ENCODE data around the gene SLC25A24. TPM values are rescaled to one million over a fixed set of nuclear protein-coding genes. Genes with fewer than 3 reads are reported as not detected.

Gene SLC25A24
- total and polyA plus RNA-seq, 10 of the 15 experiments (the other 5 are each of a cell fraction or from before 2014, with no cell fraction given), result 4.0 to 20.6 (median 14.2) TPM

- no peak for TF ChIP-seq SKIL (IDR thresholded peaks at IDR 0.05; ENCODE audit: low read depth, poor library complexity, severe bottlenecking)
These were observed 114.5 kb downstream of the SLC25A24 start (continued) for GRCh38 chr1:108085628-108086027.

DNA sequence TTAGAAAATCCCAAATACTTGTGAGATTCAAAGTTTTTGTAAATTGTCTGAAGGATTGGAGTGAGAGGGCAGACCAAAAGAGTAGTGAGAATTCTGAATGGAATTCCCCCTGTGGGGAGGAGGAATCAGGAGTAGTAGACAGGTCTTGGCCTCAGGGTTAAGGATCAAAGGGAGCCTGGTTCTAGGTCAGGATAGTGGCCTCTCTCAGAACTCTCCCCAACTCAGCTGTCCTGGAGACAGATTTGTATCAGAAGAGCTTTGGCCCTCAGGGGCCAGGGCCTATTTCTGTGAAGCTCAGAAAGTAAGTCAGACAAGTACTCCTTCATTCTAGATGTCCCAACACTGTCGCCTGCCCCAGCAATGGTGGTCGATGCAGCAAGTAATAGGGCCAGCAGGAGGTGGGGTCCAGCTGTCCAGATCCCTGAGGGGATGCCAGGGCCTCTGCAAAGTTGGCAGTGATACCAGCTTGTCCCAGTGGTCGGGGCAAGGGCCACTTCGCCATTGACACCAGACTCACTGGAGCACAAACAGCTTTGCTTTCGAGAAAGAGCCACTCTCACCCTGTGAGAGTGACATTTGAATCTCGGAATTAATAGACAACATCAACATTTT is 115.2 kb downstream of the SLC25A24 start:
- no peak overlapping the region for H3K27ac ChIP-seq (ENCODE audit: control insufficient read depth, insufficient read depth)
- no peaks in the 10 kb centered on the region for H4K20me1 ChIP-seq (ENCODE audit: control insufficient read depth, insufficient read depth)
- no peaks in the 10 kb centered on the region for H3K79me2 ChIP-seq (ENCODE audit: control insufficient read depth, insufficient read depth, low read length)
- ChIA-PET CTCF (interaction anchor here (1.1 to 1.5 kb wide), 3 partner anchors 14 to 40 kb away, joined by 3 to 5 read pairs (median 3); no protein-coding TSS in a partner anchor), RAD21 (ENCODE audit: unreplicated experiment) (no interaction called here), POLR2A (no interaction called here), SMC1A (ENCODE audit: uncharacterized antibody, unreplicated experiment) (no interaction called here)
- H2AFZ ChIP-seq (ENCODE audit: control insufficient read depth, low read depth, low read length), result no peak overlapping the region
- H3K36me3 ChIP-seq (ENCODE audit: control insufficient read depth in 2 of 2, insufficient read depth in 2 of 2, low read length in 1 of 2), result no peaks in the 10 kb centered on the region
- peaks cover 0 to 3% of the 10 kb centered on the region in 2 experiments; a peak in 1 of 4 replicates for H3K27me3 ChIP-seq (replicated peaks in 1 of 2; ENCODE audit: control insufficient read depth in 2 of 2, insufficient read depth in 2 of 2, low read length in 1 of 2)
- H3K9ac ChIP-seq (ENCODE audit: control insufficient read depth, insufficient read depth, low read length), result no peak overlapping the region
- TF ChIP-seq NR2F1 (conservative IDR thresholded peaks at IDR 0.05) (0 out of 2 replicates have a peak, but pooled peaks have one; percentile 13), SPI1 (IDR thresholded peaks at IDR 0.05; ENCODE audit: borderline replicate concordance, insufficient read depth, low read depth, low read length) (no peak)
- 15% methylated on average over 6 of the region's 6 CpGs for WGBS (ENCODE audit: insufficient coverage, insufficient replicate concordance, low lambda C conversion rate, missing lambda C conversion rate)
- FAIRE-seq (no peak), DNase-seq (ENCODE audit: low read depth, low spot score) (no peak), ATAC-seq (no peak; the same call in 2 of the 3 replicates)
- no peak overlapping the region for H3K4me2 ChIP-seq (ENCODE audit: control insufficient read depth, insufficient read depth)
- H3K9me3 ChIP-seq (replicated peaks; ENCODE audit: control insufficient read depth, insufficient read depth, low read length), result no peaks in the 10 kb centered on the region
- no peaks in the 10 kb centered on the region; the same call in 1 of the 2 replicates for H3K4me1 ChIP-seq (ENCODE audit: control insufficient read depth, insufficient read depth, low read length)
- H3K4me3 ChIP-seq, result no peak overlapping the region
- no TSS peak for BruUV-seq (replicated peaks)
- in situ Hi-C loops (cut with MboI), result no loop called here
- intact Hi-C loops (cut with micrococcal nuclease; ENCODE audit: unreplicated experiment), result no loop called here

Other genes starting within 250 kb of the SLC25A24 start
- 3.2 and 4.3 TPM in 2 replicates for gene VAV3, start 235.2 kb downstream of the SLC25A24 start, total RNA-seq (2014; rRNA removed)
- gene VAV3, start 235.2 kb downstream of the SLC25A24 start, total RNA-seq (2014; rRNA removed; fragmentation: Illumina TruSeq; extraction: Trizol), result 5.5 and 6.4 TPM in 2 replicates
- gene VAV3, start 235.2 kb downstream of the SLC25A24 start, total RNA-seq (2021), result 4.7 and 5.3 TPM in 2 replicates
- 3.5 and 4.8 TPM in 2 replicates for gene VAV3, start 235.2 kb downstream of the SLC25A24 start, polyA plus RNA-seq (2011; rRNA removed)
- gene VAV3, start 235.2 kb downstream of the SLC25A24 start, polyA plus RNA-seq (2014; fragmentation: Illumina TruSeq; extraction: Trizol), result 4.1 and 5.6 TPM in 2 replicates
- gene VAV3, start 235.2 kb downstream of the SLC25A24 start, polyA plus RNA-seq (2014; fragmentation: Nextera tagmentation; extraction: Ambion mirVana), result 1 to 10 TPM; 1.3 TPM
- 2.2 and 2.5 TPM in 2 replicates for gene VAV3, start 235.2 kb downstream of the SLC25A24 start, polyA plus RNA-seq (2014; rRNA removed)
- gene VAV3, start 235.2 kb downstream of the SLC25A24 start, polyA plus RNA-seq (2016; fragmentation: Nextera tagmentation; extraction: Ambion mirVana), result 1 to 10 TPM in 1 of 2 experiments, under 1 TPM in 1; 0.84 to 4.3 TPM
- not detected in 2 replicates for gene NBPF4, start 43.7 kb upstream of the SLC25A24 start, total RNA-seq (2014; rRNA removed)
- gene NBPF4, start 43.7 kb upstream of the SLC25A24 start, total RNA-seq (2014; rRNA removed; fragmentation: Illumina TruSeq; extraction: Trizol), result not detected in 2 replicates
- not detected in 2 replicates for gene NBPF4, start 43.7 kb upstream of the SLC25A24 start, total RNA-seq (2021)
- not detected in 2 replicates for gene NBPF4, start 43.7 kb upstream of the SLC25A24 start, polyA plus RNA-seq (2011; rRNA removed)
- gene NBPF4, start 43.7 kb upstream of the SLC25A24 start, polyA plus RNA-seq (2014; fragmentation: Illumina TruSeq; extraction: Trizol), result not detected in 2 replicates
- not detected for gene NBPF4, start 43.7 kb upstream of the SLC25A24 start, polyA plus RNA-seq (2014; fragmentation: Nextera tagmentation; extraction: Ambion mirVana)
- not detected in 2 replicates for gene NBPF4, start 43.7 kb upstream of the SLC25A24 start, polyA plus RNA-seq (2014; rRNA removed)
- gene NBPF4, start 43.7 kb upstream of the SLC25A24 start, polyA plus RNA-seq (2016; fragmentation: Nextera tagmentation; extraction: Ambion mirVana), result not detected
- not detected in 2 replicates for gene NBPF6, start 250.0 kb upstream of the SLC25A24 start, total RNA-seq (2014; rRNA removed)
- not detected in 2 replicates for gene NBPF6, start 250.0 kb upstream of the SLC25A24 start, total RNA-seq (2014; rRNA removed; fragmentation: Illumina TruSeq; extraction: Trizol)
- not detected in 2 replicates for gene NBPF6, start 250.0 kb upstream of the SLC25A24 start, total RNA-seq (2021)
- gene NBPF6, start 250.0 kb upstream of the SLC25A24 start, polyA plus RNA-seq (2011; rRNA removed), result not detected in 2 replicates
- not detected in 2 replicates for gene NBPF6, start 250.0 kb upstream of the SLC25A24 start, polyA plus RNA-seq (2014; fragmentation: Illumina TruSeq; extraction: Trizol)
- not detected for gene NBPF6, start 250.0 kb upstream of the SLC25A24 start, polyA plus RNA-seq (2014; fragmentation: Nextera tagmentation; extraction: Ambion mirVana)
- not detected in 2 replicates for gene NBPF6, start 250.0 kb upstream of the SLC25A24 start, polyA plus RNA-seq (2014; rRNA removed)
- gene NBPF6, start 250.0 kb upstream of the SLC25A24 start, polyA plus RNA-seq (2016; fragmentation: Nextera tagmentation; extraction: Ambion mirVana), result not detected